GM23248 (cell line): Measurements from ENCODE around the gene LRP2.
"Not testable (repeated sequence)": the region's sequence is repeated elsewhere in the genome, so short reads cannot be mapped to it uniquely, and the experiment has no call there.

Source experiments
- EZH2 ChIP-seq: fragments of 200-600 bp; sonication (generic); IDR thresholded peaks from 2 replicates; pipeline ENCODE4 v1.6.1; 2018; ENCODE audit warnings: antibody characterized with exemption, mild to moderate bottlenecking; ENCODE audit not compliant: insufficient read depth, poor library complexity, severe bottlenecking
- EZH2phosphoT487 ChIP-seq: fragments of 200-600 bp; sonication (generic); IDR thresholded peaks from 2 replicates; pipeline ENCODE4 v1.6.1; 2018; ENCODE audit warnings: antibody characterized with exemption, moderate library complexity, mild to moderate bottlenecking, low read depth; ENCODE audit not compliant: insufficient read depth

GRCh38 chr2:169399491-169399890 lies 37.2 kb upstream of the LRP2 start:
- TF ChIP-seq EZH2, EZH2phosphoT487: not testable (repeated sequence)
